ENCODE results near the gene RARG. TPM values are rescaled to one million over a fixed set of nuclear protein-coding genes. Genes with fewer than 3 reads are reported as not detected.

RARG gene
- total RNA-seq, 1 experiment from 2014 or later, result 62.0 TPM

DNA sequence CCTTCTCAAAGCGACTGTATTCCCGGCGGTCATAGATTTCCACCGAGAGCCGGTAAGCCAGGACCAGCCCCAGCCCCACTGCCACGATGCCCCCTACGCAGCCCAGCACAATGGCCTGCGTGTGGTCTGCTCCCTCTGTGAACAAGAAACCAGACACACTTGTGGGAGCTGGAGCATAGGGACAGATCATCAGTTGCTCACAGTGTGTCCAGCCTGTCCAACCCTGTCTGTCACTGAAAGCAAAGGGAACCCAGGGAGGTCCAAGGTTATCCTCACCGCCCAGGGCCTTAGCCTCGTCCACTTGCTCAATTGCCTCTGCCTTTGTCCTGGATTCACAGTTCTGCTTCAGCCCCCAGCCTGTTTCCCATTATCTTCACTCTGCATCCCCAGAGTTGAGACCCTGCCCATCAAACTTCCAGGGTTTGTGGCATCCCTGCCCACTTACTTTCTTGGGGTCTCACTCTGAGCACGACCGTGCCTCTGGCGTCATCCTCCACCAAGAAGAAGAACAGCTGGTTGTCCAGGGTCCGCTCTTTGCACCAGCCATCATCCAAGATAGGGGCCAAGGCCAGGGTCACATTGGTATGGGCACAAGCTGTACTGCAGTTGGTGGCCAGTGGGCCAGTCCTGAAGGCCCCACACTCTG lies 40.0 kb downstream of the RARG start:
- H3K27me3 ChIP-seq (ENCODE audit: low read length), result no peaks in the 10 kb centered on the region
- TF ChIP-seq, protein P1, sequence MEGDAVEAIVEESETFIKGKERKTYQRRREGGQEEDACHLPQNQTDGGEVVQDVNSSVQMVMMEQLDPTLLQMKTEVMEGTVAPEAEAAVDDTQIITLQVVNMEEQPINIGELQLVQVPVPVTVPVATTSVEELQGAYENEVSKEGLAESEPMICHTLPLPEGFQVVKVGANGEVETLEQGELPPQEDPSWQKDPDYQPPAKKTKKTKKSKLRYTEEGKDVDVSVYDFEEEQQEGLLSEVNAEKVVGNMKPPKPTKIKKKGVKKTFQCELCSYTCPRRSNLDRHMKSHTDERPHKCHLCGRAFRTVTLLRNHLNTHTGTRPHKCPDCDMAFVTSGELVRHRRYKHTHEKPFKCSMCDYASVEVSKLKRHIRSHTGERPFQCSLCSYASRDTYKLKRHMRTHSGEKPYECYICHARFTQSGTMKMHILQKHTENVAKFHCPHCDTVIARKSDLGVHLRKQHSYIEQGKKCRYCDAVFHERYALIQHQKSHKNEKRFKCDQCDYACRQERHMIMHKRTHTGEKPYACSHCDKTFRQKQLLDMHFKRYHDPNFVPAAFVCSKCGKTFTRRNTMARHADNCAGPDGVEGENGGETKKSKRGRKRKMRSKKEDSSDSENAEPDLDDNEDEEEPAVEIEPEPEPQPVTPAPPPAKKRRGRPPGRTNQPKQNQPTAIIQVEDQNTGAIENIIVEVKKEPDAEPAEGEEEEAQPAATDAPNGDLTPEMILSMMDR (conservative IDR thresholded peaks at IDR 0.05; ENCODE audit: low read depth, low read length), result no peak
- TF ChIP-seq EZH2phosphoT487 (IDR thresholded peaks at IDR 0.05; ENCODE audit: borderline replicate concordance, low read length), result no peak
- H3F3A ChIP-seq (ENCODE audit: low read length, unreplicated experiment), result no peaks in the 10 kb centered on the region
- H4K20me1 ChIP-seq (ENCODE audit: low read length), result no peaks in the 10 kb centered on the region
- no peak overlapping the region for H3K9ac ChIP-seq (ENCODE audit: low read length)
- CTCF ChIA-PET, result no interaction called here
- no peak overlapping the region for H2AFZ ChIP-seq (ENCODE audit: low read length)
- H3K4me1 ChIP-seq (ENCODE audit: insufficient read depth, low read length), result peaks cover 10% of the 10 kb centered on the region
- DNase-seq (no peak), ATAC-seq (no peak)
- H3K27ac ChIP-seq (ENCODE audit: low read length), result no peak overlapping the region
- no peaks in the 10 kb centered on the region for H3K9me3 ChIP-seq (ENCODE audit: low read length)
- H3K4me3 ChIP-seq (ENCODE audit: low read length), result no peak overlapping the region
- no peak overlapping the region for H3K4me2 ChIP-seq (ENCODE audit: low read length)
- BruUV-seq (replicated peaks), result no TSS peak
- POLR2A ChIA-PET (ENCODE audit: unreplicated experiment), result no interaction called here
- H3K9me2 ChIP-seq (replicated peaks; ENCODE audit: low read length), result no peaks in the 10 kb centered on the region
- H3K79me2 ChIP-seq (ENCODE audit: low read length), result no peaks in the 10 kb centered on the region
- intact Hi-C loops (cut with micrococcal nuclease), result no loop called here
- peaks cover 19% of the 10 kb centered on the region for H3K36me3 ChIP-seq (ENCODE audit: low read depth, low read length)

DNA sequence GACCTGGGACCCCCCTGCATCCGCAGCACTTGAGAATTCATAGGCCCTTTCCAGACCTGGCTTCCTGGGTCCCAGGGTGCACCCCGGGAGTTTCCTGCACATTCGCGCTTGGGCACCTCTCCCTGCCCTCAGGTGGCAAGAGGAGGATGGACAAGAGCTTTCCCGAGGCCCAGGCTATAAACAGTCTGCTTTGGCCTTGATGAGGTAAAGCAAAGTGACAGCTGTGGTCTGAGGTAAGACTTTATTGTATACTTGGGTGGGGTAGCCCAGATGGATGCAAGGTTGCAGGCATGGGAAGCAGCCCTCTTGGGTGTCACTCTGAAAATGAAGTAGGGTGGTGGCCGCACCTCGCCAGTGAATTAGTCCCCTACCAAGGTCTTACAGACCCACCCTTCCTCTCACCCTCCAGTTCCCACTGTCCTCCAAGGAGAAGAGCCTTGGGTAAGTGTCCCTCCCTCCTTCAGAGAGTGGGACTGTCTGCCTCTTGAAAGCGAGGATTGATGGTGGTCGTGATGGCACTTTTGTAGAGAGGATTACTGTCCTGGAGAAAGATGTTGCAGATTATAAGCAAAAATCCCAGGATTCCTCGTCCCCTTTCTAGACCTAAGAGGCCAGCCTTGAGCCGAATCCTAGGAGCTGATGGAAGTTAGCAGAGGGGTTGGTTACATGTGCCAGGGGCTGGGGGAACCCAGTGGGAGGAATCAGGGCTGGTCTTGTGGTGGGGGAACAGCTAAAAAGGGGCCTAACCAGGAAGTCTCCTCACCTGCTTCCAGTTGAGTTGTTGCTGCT lies 40.7 kb downstream of the RARG start:
- no peak for ATAC-seq
- Histone ChIP-seq H3K36me3 (ENCODE audit: low read depth, low read length) (peaks cover 25% of the 10 kb centered on the region), H2AFZ (ENCODE audit: low read length) (no peak overlapping the region), H4K20me1 (ENCODE audit: low read length) (no peaks in the 10 kb centered on the region), H3K79me2 (ENCODE audit: low read length) (no peaks in the 10 kb centered on the region), H3K9me3 (ENCODE audit: low read length) (no peaks in the 10 kb centered on the region), H3K4me1 (ENCODE audit: insufficient read depth, low read length) (peaks cover 7% of the 10 kb centered on the region), H3K4me3 (ENCODE audit: low read length) (no peak overlapping the region), H3K4me2 (ENCODE audit: low read length) (no peak overlapping the region), H3K9me2 (replicated peaks; ENCODE audit: low read length) (no peaks in the 10 kb centered on the region), H3K27ac (ENCODE audit: low read length) (no peak overlapping the region), H3K27me3 (ENCODE audit: low read length) (no peaks in the 10 kb centered on the region), H3K9ac (ENCODE audit: low read length) (no peak overlapping the region), H3F3A (ENCODE audit: low read length, unreplicated experiment) (no peaks in the 10 kb centered on the region)
- intact Hi-C loops (cut with micrococcal nuclease), result no loop called here
- ChIA-PET CTCF (no interaction called here), POLR2A (ENCODE audit: unreplicated experiment) (no interaction called here)
- no peak for DNase-seq
- TF ChIP-seq, protein P1 (conservative IDR thresholded peaks at IDR 0.05; ENCODE audit: low read depth, low read length), result no peak
- no TSS peak for BruUV-seq (replicated peaks)

DNA sequence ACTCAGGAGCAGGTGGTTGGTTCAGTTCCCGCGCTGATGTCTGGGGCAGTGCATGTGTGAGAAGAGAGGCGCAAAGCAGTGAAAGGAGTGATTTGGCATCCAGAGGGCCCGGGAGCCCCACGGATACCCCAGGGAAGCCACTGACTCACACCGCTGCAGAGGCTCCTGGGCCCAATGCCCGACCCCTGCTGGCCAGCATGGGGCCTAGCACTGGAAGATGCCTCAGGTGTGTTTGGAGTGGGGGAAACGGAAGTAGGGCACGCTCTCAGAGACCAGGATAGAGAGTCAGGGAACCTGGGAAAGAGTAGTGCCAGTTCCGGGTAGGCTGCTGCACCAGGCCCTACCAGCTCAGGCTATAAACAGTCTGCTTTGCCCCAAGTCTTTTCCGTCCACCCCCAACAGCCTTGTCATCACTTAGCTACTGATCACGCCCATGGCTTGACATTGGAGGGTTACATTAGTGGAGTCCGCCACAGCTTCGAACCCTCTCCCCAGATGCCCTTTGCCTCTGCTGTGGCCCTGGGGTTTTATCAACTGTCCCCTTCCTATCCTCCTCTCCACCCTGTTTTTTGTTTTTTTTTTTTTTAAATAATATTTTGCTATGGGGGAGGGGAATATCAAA lies 41.8 kb downstream of the RARG start:
- no peak overlapping the region for H3K27ac ChIP-seq (ENCODE audit: low read length)
- CTCF ChIA-PET, result no interaction called here
- TF ChIP-seq EZH2phosphoT487 (IDR thresholded peaks at IDR 0.05; ENCODE audit: borderline replicate concordance, low read length), result no peak
- TF ChIP-seq EZH2 (IDR thresholded peaks at IDR 0.05; ENCODE audit: low read length, unreplicated experiment), result no peak
- TF ChIP-seq, protein P1 (conservative IDR thresholded peaks at IDR 0.05; ENCODE audit: low read depth, low read length), result peak; percentile 80
- H3F3A ChIP-seq (ENCODE audit: low read length, unreplicated experiment), result no peaks in the 10 kb centered on the region
- peaks cover 36% of the 10 kb centered on the region for H3K36me3 ChIP-seq (ENCODE audit: low read depth, low read length)
- H3K79me2 ChIP-seq (ENCODE audit: low read length), result no peaks in the 10 kb centered on the region
- intact Hi-C loops (cut with micrococcal nuclease), result no loop called here
- H3K9me2 ChIP-seq (replicated peaks; ENCODE audit: low read length), result no peaks in the 10 kb centered on the region
- no peaks in the 10 kb centered on the region for H3K9me3 ChIP-seq (ENCODE audit: low read length)
- peak; percentile 72 for ATAC-seq
- no peak overlapping the region for H3K4me2 ChIP-seq (ENCODE audit: low read length)
- DNase-seq, result peak; percentile 52
- no peak overlapping the region for H3K9ac ChIP-seq (ENCODE audit: low read length)
- no TSS peak for BruUV-seq (replicated peaks)
- H3K4me1 ChIP-seq (ENCODE audit: insufficient read depth, low read length), result no peaks in the 10 kb centered on the region
- H3K27me3 ChIP-seq (ENCODE audit: low read length), result no peaks in the 10 kb centered on the region
- POLR2A ChIA-PET (ENCODE audit: unreplicated experiment), result no interaction called here
- H2AFZ ChIP-seq (ENCODE audit: low read length), result no peak overlapping the region
- H4K20me1 ChIP-seq (ENCODE audit: low read length), result no peaks in the 10 kb centered on the region
- H3K4me3 ChIP-seq (ENCODE audit: low read length), result no peak overlapping the region

All from PC-3 (cell line).